Prostate gland (tissue), 2 donors: Measurements from ENCODE around the gene ILDR1. TPM values are rescaled to one million over a fixed set of nuclear protein-coding genes. Genes with fewer than 3 reads are reported as not detected.

Experiments
- DNase-seq: peaks from one replicate; pipeline ENCODE4 v3.0.0-alpha.2; 2019; ENCODE audit warnings: low spot score
- H3K27ac ChIP-seq, 2 donors: fragments of 200-600 bp; sonication (generic); 2 replicates each; pipeline ENCODE4 v1.5.1; 2017 to 2019
- H3K27me3 ChIP-seq: fragments of 200-600 bp; sonication (generic); replicated peaks from 2 replicates; pipeline ENCODE4 v1.5.1; 2019; ENCODE audit not compliant: insufficient read depth
- H3K36me3 ChIP-seq, 2 donors: fragments of 200-600 bp; sonication (generic); 1 replicate in 1 of 2; 2 replicates in 1 of 2; pipeline versions ENCODE4 v1.5.1 to v1.8.1; 2017 to 2019
- H3K4me1 ChIP-seq: fragments of 200-600 bp; sonication (generic); replicated peaks from 2 replicates; pipeline ENCODE4 v1.5.1; 2019
- H3K4me3 ChIP-seq, 2 donors: fragments of 200-600 bp; sonication (generic); 2 replicates each; pipeline ENCODE4 v1.5.1; 2017 to 2019
- H3K9me3 ChIP-seq: fragments of 200-600 bp; sonication (generic); 2 replicates; pipeline ENCODE4 v1.5.1; 2017
- POLR2A ChIP-seq: fragments of 450-650 bp; IDR thresholded peaks from one replicate; pipeline ENCODE4 v1.6.1; 2016; ENCODE audit warnings: antibody characterized with exemption, mild to moderate bottlenecking
- POLR2AphosphoS5 ChIP-seq: sonication (generic); formaldehyde crosslinking; IDR thresholded peaks from one replicate; pipeline ENCODE4 v1.6.1; 2017; ENCODE audit warnings: antibody characterized with exemption
- WGBS: methylation state at CpG from one replicate; pipeline ENCODE4 v1.1.5; 2018; 5-methylcytosine and 5-hydroxymethylcytosine counted together
- intact Hi-C: fragments of 100-400 bp; cut with DNase I; formaldehyde crosslinking; loops from one replicate; pipeline ENCODE4 v1.14.2; 2022
- total RNA-seq, 2 donors: library from RNA; depleted of rRNA; stranded (reverse); fragments of >200 nt; gene quantifications; one replicate each; pipeline ENCODE4 v1.1.0, GENCODE V29; 2016
- TF ChIP-seq, protein P1 (sequence below), 4 experiments: fragments of 200-600 bp in 2 of 4; fragments of 450-650 bp in 2 of 4; sonication (generic) in 2 of 4; IDR thresholded peaks; 1 replicate in 3 of 4; 2 replicates in 1 of 4; pipeline ENCODE4 v1.5.1; 2016 to 2019; ENCODE audit warnings: antibody characterized with exemption in 4 of 4, mild to moderate bottlenecking in 2 of 4, moderate library complexity in 2 of 4

The ILDR1 gene
- total RNA-seq, 2 donors from 2014 or later = 8.0 to 8.3 TPM

DNA sequence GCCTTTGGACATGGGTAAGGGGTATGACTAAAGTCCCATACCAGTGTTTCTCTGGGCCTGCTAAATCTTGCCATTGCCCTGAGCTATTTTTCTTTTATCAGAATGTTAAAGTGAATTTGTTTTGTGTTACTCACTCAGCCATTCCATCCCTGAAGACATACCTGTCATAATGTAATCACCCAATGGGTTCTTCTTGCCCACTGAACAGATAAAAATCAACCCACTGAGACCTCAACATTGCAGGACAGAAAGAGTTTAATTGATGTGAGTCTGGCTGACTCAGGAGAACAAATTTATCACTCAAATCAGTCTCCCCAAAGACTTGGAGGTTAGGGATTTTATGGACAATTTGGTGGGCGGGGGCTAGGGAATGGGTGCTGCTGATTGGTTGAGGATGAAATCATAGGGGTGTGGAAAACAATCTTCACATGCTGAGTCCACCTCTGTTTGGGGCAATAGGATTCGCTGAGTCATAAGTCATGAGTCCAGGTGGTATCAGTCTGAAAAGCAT, 47.4 kb downstream of the ILDR1 start:
- no peaks in the 10 kb centered on the region for H3K9me3 ChIP-seq
- peaks cover 15% of the 10 kb centered on the region for H3K4me1 ChIP-seq
- intact Hi-C loops = no loop called here
- 98% methylated on average over 2 of the region's 2 CpGs for WGBS
- H3K27ac ChIP-seq = no peak overlapping the region
- DNase-seq = no peak
- no peak overlapping the region for H3K4me3 ChIP-seq
- H3K27me3 ChIP-seq = no peaks in the 10 kb centered on the region
- TF ChIP-seq POLR2AphosphoS5 (no peak), POLR2A (no peak)
- TF ChIP-seq, protein P1, sequence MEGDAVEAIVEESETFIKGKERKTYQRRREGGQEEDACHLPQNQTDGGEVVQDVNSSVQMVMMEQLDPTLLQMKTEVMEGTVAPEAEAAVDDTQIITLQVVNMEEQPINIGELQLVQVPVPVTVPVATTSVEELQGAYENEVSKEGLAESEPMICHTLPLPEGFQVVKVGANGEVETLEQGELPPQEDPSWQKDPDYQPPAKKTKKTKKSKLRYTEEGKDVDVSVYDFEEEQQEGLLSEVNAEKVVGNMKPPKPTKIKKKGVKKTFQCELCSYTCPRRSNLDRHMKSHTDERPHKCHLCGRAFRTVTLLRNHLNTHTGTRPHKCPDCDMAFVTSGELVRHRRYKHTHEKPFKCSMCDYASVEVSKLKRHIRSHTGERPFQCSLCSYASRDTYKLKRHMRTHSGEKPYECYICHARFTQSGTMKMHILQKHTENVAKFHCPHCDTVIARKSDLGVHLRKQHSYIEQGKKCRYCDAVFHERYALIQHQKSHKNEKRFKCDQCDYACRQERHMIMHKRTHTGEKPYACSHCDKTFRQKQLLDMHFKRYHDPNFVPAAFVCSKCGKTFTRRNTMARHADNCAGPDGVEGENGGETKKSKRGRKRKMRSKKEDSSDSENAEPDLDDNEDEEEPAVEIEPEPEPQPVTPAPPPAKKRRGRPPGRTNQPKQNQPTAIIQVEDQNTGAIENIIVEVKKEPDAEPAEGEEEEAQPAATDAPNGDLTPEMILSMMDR (IDR thresholded peaks at IDR 0.05) = no peak
- H3K36me3 ChIP-seq = no peaks in the 10 kb centered on the region

GRCh38 chr3:121970047-121970446, 52.0 kb downstream of the ILDR1 start:
- WGBS = 15% methylated on average over 1 of the region's 1 CpG
- intact Hi-C loops = no loop called here
- H3K27ac ChIP-seq = peak overlapping the region; percentile 4 to 62
- H3K4me1 ChIP-seq = peaks cover 16% of the 10 kb centered on the region
- H3K4me3 ChIP-seq = no peak overlapping the region
- peak; percentile 56 for DNase-seq
- TF ChIP-seq, protein P1 (IDR thresholded peaks at IDR 0.05) = no peak
- TF ChIP-seq POLR2AphosphoS5 = peak; percentile 89
- H3K27me3 ChIP-seq = no peaks in the 10 kb centered on the region
- no peaks in the 10 kb centered on the region for H3K9me3 ChIP-seq
- no peaks in the 10 kb centered on the region for H3K36me3 ChIP-seq

DNA sequence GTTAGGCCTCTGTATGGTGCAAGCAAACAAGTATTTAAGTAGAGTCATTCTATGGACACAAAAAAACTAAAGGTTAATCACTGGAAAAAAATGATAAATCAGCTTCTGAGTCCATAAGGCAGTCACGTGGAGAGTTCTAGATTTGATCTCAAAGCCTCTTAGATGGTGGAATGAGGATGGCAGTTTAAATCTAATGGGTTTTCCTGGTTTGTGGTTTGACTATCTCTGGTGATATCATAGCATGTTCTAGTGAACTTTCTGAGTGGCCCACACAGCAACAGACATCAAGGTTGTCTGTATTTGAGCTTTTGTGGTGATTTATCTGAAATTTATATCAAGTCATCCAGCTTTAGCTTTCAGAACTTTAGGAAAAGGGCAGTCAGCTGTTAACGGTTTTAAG, 52.4 kb downstream of the ILDR1 start:
- no peak for DNase-seq
- H3K36me3 ChIP-seq = no peaks in the 10 kb centered on the region
- no peak for TF ChIP-seq POLR2A
- TF ChIP-seq POLR2AphosphoS5 = no peak
- TF ChIP-seq, protein P1 (IDR thresholded peaks at IDR 0.05) = no peak
- H3K27me3 ChIP-seq = no peaks in the 10 kb centered on the region
- peak overlapping the region; percentile 4 to 62 for H3K27ac ChIP-seq
- peaks cover 16% of the 10 kb centered on the region for H3K4me1 ChIP-seq
- intact Hi-C loops = no loop called here
- no peaks in the 10 kb centered on the region for H3K9me3 ChIP-seq
- H3K4me3 ChIP-seq = no peak overlapping the region
- 26% methylated on average over 2 of the region's 2 CpGs for WGBS

DNA sequence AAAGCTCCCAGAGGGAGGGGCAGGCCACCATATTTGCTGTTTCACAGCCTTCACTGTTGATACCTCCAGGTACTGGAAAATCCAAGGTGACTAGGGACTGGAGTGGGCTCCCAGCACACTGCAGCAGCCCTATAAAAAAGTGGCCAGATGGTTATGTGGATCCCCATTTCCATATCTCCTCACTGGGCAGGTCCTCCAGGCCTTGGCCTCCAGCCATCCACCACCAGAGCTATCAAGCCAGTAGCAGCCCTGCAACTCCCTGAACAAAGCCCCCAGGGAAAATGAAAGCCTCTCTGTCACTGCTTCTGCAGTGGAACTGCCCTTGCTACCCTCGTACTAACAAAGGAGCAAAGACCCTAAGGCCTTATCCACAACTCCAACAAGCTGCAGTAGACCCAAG, 58.4 kb downstream of the ILDR1 start:
- Histone ChIP-seq H3K4me1 (no peaks in the 10 kb centered on the region), H3K27me3 (no peaks in the 10 kb centered on the region), H3K27ac (no peak overlapping the region), H3K9me3 (no peaks in the 10 kb centered on the region), H3K36me3 (no peaks in the 10 kb centered on the region), H3K4me3 (no peak overlapping the region)
- TF ChIP-seq POLR2AphosphoS5 = no peak
- TF ChIP-seq, protein P1 (IDR thresholded peaks at IDR 0.05) = no peak
- no peak for TF ChIP-seq POLR2A
- 88% methylated on average over 1 of the region's 1 CpG for WGBS
- intact Hi-C loops = no loop called here
- DNase-seq = no peak

DNA sequence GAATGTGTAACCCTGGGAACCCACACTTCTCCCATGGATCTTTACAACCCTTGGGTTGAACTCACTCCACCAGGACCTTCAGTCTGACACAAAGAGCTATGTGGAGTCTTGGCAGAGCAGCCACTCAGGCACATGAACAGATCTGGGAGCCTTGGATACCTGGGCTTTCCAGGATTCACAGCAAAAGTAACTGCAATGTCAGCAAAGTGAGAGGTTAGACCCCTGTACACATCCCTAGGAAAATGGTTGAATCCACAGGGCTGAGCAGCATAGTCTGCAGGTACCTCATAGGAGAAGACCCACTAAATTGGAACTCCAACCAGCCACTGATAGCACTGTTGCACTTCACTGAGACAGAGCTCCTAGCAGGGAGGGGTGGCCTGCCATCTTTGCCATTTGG, 59.6 kb downstream of the ILDR1 start:
- intact Hi-C loops = no loop called here
- no peak for DNase-seq

More for the DNA sequence above, 59.6 kb downstream of the ILDR1 start:
- no peak overlapping the region for H3K27ac ChIP-seq
- no peaks in the 10 kb centered on the region for H3K36me3 ChIP-seq
- H3K9me3 ChIP-seq = no peaks in the 10 kb centered on the region
- H3K4me1 ChIP-seq = no peaks in the 10 kb centered on the region
- no peak overlapping the region for H3K4me3 ChIP-seq
- no peaks in the 10 kb centered on the region for H3K27me3 ChIP-seq
- TF ChIP-seq, protein P1 (IDR thresholded peaks at IDR 0.05) = no peak
- TF ChIP-seq POLR2AphosphoS5 (no peak), POLR2A (no peak)
